ENCODE results near the gene SULF2.

Gene SULF2

DNA sequence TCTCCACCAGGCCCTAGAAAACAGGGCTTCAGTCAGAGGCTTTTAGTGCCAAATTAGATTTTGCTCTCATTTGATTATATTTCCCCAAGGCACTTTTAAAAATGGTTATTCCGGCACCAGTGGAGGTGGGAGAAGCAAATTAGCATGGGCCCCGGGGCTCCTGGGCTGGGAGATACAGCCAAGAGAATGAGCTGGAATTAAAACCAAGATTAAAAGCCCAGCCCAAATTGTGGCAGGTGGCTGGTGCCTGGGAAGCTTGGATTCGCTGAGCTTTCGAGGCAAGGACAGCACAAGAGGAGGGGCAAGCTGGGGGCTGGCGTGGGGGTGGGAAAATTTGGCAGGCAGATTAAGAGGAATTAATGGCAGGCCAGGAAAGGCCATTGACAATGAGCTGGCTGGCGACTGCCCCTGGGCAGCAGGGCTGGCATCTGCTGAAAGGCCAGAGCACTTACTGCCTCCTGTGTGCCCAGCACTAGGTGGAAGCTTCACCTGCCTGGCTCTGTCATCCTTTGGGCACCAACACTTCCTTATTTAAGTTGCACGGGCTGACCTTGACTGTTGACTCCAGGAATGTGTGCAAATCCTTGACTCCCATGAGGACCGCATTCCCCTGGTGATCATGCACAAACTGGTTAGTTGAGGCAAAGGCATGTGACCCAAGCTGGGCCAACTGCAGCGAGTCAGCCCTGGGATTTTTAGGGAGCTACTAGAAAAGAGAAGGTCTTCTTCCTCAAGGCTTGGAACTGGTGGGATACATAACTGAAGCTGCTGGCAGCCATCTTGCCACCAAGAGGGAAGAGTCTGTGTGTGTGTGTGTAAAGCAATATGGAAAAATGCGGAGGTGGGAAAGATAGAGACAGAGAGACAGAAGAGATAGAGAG is 76.1 kb downstream of the SULF2 start:
- DNase-seq, result no peak

GRCh38 chr20:47708140-47708807 is 77.0 kb downstream of the SULF2 start:
- DNase-seq, result no peak

DNA sequence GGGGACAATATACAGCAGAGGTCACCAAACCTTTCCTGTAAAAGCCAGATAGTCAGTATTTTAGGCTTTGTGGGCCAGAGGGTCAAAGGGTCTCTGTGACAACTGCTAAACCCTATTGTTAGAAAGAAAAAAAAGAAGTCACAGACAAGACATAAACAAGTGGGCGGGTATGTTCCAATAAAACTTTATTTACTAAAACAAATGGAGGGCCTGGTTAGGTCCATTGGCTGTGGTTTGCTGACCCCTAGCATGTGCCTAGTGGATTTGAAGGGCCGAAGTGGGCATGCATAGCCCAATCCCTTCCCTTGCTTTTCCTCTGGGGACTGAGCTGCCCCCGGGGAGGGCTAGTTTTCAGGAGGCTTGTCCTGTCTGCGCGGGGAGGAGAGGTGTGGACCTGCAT is 78.9 kb downstream of the SULF2 start:
- DNase-seq, result no peak

- DNase-seq, result no peak
Observed at GRCh38 chr20:47705497-47705856, 79.8 kb downstream of the SULF2 start.

GRCh38 chr20:47704746-47705496 is 80.4 kb downstream of the SULF2 start:
- DNase-seq, result no peak

- DNase-seq, result no peak
Observed at GRCh38 chr20:47703748-47704147, 81.5 kb downstream of the SULF2 start.

GRCh38 chr20:47701612-47702011 is 83.7 kb downstream of the SULF2 start:
- no peak for DNase-seq

GRCh38 chr20:47700327-47700726 is 85.0 kb downstream of the SULF2 start:
- no peak for DNase-seq

DNA sequence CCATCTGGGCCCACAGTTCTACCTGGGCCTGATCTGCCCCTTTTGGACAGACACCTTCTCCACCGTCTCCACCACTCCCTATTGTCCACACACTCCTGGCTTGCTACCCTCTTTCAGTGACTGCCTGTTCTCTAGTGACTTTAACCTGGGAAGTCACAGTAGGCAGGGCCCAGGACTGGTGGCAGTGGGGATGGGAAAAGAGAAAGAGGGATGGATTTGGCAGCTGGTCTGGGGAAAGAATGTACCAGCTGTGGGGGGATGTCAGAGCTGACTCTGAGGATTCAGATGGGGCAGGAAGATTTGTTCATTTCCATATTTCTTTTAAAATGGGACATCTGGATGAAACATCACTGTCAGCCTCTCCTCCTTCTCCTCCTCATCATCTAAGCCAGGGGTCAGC is 85.5 kb downstream of the SULF2 start:
- no peak for DNase-seq

- DNase-seq, result no peak
Observed at GRCh38 chr20:47698142-47698541, 87.1 kb downstream of the SULF2 start.

DNA sequence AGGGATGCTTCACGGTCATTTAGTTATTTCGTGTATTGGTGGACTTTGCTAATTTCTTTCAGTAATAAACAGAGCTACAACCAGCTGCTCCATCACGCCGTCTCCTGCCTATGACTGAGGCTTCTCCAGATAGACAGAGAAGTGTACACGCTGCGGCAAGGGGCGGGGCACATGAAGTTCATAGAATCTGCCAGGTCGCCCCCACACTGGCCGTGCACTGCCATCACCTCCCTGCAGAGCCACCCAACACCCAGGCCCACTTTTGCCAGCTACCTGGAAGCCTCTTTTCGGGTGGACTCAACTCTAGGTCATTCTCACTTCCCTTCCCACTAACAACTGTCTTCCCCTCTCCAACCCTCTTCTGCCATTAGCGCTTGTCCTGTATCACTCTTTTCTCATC is 88.4 kb downstream of the SULF2 start:
- DNase-seq, result no peak

- no peak for DNase-seq
Observed at GRCh38 chr20:47694021-47694818, 91.1 kb downstream of the SULF2 start.

- no peak for DNase-seq
Observed at GRCh38 chr20:47691625-47692024, 93.7 kb downstream of the SULF2 start.

DNA sequence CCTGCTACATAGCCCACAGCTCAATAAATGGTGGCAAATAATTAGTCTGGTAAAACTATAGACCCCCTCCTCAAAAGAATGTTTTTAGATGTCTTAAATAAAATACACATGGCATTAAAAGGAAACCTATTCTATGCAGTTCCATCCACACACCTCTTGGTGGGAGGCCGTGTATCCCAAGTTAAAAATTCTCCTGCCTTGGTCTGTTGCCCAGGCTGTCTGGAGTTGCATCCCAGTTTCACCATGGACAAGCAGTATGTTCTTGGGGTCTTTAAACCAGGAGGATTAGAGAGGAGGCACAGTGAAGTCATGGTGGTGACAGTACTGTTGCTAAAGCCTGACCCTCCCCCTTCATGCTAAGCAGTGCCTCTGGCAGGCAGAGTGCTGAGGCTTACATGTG is 95.5 kb downstream of the SULF2 start:
- no peak for DNase-seq

DNA sequence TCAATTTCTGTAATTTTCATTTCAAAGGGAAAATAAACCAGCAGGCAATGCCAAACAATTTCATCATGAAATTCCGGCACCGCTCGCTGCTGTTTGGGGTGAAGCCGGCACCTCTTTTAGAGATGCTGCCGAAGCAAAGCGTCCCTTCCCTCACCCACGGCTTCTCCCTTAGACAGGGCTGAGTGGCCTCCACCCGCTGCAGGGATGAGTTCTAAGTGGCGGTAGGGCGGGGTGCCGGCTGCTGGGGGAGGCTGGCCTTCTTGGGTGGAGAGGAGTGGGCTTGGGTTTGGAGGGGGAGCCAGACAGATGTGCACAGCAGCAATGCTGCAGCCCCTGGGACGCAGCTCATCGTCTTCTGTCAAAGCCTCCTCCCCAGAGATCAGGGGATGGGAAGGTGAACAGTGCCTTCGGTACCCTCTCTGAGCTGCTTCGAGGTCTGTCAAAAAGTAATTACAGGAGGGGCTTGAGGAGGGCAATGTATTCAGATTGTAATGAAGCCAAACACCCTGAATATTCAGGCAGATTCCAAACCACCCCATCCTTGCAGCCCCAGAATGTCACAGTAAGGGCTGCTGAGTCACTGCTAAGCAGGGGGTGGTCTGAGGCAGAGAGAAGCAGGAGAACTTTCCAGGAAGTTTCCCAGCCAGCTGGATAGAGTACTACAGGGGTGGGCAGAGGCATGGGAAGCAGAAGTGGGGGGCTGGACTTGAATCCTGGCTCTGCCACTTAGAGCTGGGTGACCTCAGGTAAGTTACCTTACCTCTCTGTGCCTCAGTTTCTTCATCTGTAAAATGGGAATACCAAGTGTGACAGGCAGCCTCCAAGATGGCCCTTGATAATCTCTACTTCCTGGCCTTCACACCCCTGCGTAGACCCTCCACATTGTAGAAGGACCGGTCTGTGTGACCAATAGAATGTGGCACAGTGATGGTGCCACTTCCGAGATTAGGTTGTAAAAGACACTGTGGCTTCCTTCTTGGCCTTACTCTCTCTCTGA is 96.6 kb downstream of the SULF2 start:
- no peak for DNase-seq

DNA sequence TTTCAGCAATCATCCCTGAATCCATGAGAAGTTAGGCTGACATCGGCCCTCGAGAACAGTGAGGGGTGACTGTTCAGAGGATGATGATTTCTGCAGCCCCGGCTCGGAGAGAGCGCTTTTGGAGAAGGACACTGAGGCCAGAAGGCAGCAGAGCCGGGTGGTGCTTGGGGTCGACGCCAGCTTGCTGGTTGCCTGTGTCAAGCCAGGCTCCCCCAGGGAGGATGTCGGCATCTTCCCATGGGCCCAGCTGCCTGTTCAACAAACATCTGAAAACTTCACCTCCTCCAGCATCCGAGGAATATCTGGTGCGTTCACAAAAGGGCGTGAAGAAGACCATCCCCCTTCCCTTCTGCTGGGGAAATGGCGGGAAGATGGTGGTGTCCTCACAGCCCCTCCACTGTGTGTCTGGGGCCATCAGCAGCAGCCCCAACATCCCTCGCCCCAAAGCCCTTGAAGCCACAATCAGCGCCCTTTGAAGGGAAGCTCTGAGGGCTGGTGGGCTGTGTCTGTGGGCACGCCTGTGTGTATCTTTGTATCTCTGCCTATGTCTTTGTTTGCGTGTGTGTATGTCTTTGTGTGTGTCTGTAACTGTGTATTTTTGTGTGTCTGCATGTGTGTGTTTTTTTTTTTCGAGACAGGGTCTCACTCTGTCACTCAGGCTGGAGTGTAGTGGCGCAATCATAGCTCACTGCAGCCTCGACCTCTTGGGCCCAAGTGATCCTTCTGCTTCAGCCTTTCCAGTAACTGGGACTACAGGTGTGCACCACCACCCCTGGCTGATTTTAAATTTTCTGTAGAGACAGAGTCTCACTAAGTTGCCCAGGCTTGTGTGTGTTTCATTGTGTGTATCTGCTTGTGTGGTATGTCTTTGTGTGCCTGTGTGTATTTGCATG is 97.9 kb downstream of the SULF2 start:
- no peak for DNase-seq

- no peak for DNase-seq
Observed at GRCh38 chr20:47686545-47686944, 98.7 kb downstream of the SULF2 start.

DNA sequence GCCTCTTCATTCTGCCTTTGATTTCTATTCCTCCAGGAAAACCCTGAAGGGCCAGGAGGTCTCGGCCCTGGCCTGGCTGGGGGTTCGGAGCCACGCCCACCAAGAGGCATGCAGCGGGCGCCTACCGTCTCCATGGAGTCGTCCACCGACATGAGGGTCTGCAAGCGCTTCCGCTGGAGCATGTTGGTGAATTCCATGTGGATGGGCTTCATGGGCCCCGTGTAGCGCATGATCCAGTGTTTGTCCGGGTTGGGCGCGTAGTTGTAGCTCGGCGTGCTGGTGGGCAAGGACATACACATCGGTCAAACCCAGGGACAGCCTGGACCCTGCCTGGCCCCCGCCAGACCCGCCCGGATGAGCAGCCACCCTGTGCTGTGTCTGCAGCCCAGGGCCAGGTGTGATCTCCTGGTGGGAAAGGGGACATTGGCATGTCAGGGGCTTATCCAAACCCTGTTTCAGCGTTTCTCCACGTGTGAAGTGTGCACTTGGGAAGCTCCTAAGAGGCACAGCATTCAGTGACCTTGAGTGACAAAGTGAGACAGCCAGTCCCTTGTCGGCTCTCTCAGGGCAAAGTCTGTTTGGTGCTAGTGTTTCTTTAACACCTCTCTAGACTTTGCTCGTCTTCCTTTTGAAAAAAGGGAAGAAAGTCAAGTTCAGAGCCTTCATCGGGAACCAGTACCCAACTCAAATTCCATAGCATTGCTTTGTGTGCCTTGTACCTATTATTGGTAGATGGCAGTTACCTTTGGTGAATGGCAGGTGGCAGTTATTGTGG is 100.8 kb downstream of the SULF2 start:
- no peak for DNase-seq

- DNase-seq, result no peak
Observed at GRCh38 chr20:47682916-47683315, 102.4 kb downstream of the SULF2 start.

Data from NCI-H2081 treated with DMSO at 0.1 percent for 48 hours (cell line).